Measurements from ENCODE around the gene MKNK2. TPM values are rescaled to one million over a fixed set of nuclear protein-coding genes. Genes with fewer than 3 reads are reported as not detected.

Gene MKNK2
- total and polyA plus RNA-seq, 2 of the 13 experiments (the other 11 are each of a cell fraction or from before 2014, with no cell fraction given) = 44.9 to 112 TPM

- TF ChIP-seq RNF2 (conservative IDR thresholded peaks at IDR 0.05; ENCODE audit: low read depth) (peak; percentile 75), ZNF253 (CRISPR knock-in tag; IDR thresholded peaks at IDR 0.05; ENCODE audit: borderline replicate concordance) (no peak; the same call in 1 of the 2 replicates), HMG20B (CRISPR knock-in tag; conservative IDR thresholded peaks at IDR 0.05) (no peak), PHB2 (IDR thresholded peaks at IDR 0.05; ENCODE audit: partially characterized antibody) (no peak), HDAC6 (IDR thresholded peaks at IDR 0.05; ENCODE audit: low read depth, low read length) (no peak), REPIN1 (CRISPR knock-in tag; IDR thresholded peaks at IDR 0.05; ENCODE audit: borderline replicate concordance, low read depth) (peak; percentile 89; the same call in 1 of the 2 replicates), MLX (CRISPR knock-in tag; IDR thresholded peaks at IDR 0.05) (peak; percentile 44; the same call in 1 of the 2 replicates), RERE (CRISPR knock-in tag; IDR thresholded peaks at IDR 0.05; ENCODE audit: low read depth) (no peak), ZNF687 (CRISPR knock-in tag; IDR thresholded peaks at IDR 0.05) (peak; percentile 92), MAFK (conservative IDR thresholded peaks at IDR 0.05 in 1 of 2, IDR thresholded peaks at IDR 0.05 in 1 of 2; ENCODE audit: low read length in 2 of 2) (no peak), ZFX (CRISPR knock-in tag; IDR thresholded peaks at IDR 0.05; ENCODE audit: low read depth) (peak; percentile 81), ZBTB3 (CRISPR knock-in tag; IDR thresholded peaks at IDR 0.05; ENCODE audit: borderline replicate concordance, low read depth) (peak; percentile 88), THAP7 (CRISPR knock-in tag; IDR thresholded peaks at IDR 0.05) (0 out of 2 replicates have a peak, but pooled peaks have one; percentile 30), STAT5B (CRISPR knock-in tag; IDR thresholded peaks at IDR 0.05) (0 out of 2 replicates have a peak, but pooled peaks have one; percentile 27), ONECUT2 (CRISPR knock-in tag; IDR thresholded peaks at IDR 0.05) (no peak), SNAPC2 (CRISPR knock-in tag; IDR thresholded peaks at IDR 0.05) (peak; percentile 87; the same call in 1 of the 2 replicates), ZNF878 (CRISPR knock-in tag; IDR thresholded peaks at IDR 0.05) (no peak), HOXA9 (CRISPR knock-in tag; IDR thresholded peaks at IDR 0.05; ENCODE audit: borderline replicate concordance) (no peak)
These were observed 45.0 kb upstream of the MKNK2 start, which contains the start of gene MOB3A (continued) for GRCh38 chr19:2096034-2096479.

Data from HepG2 (cell line).